Measurements from ENCODE around the gene COQ8A. TPM values are rescaled to one million over a fixed set of nuclear protein-coding genes. Genes with fewer than 3 reads are reported as not detected.

Gene COQ8A
- total and polyA plus RNA-seq, 2 experiments from 2014 or later, result 25.2 to 37.4 TPM

- no peaks in the 10 kb centered on the region for H3K36me3 ChIP-seq (ENCODE audit: insufficient read depth)
- H3K4me2 ChIP-seq, result no peak overlapping the region
- H3F3A ChIP-seq (replicated peaks; ENCODE audit: low read depth), result no peaks in the 10 kb centered on the region
- Mint-ChIP-seq H3K4me1 (no peaks in the 10 kb centered on the region), H3K27me3 (ENCODE audit: insufficient read depth, low read depth, poor library complexity) (peaks cover 6% of the 10 kb centered on the region), H3K36me3 (ENCODE audit: low read depth) (peaks cover 17% of the 10 kb centered on the region), H3K27ac (no peak overlapping the region), H3K9me3 (no peaks in the 10 kb centered on the region), H3K4me3 (no peak overlapping the region)
- no peak overlapping the region for H2AFZ ChIP-seq
- no peaks in the 10 kb centered on the region for H4K20me1 ChIP-seq (replicated peaks; ENCODE audit: insufficient read depth)
- H3K4me1 ChIP-seq (ENCODE audit: insufficient read depth), result no peaks in the 10 kb centered on the region
- no peaks in the 10 kb centered on the region for H3K9me2 ChIP-seq (ENCODE audit: insufficient read depth)
- no peaks in the 10 kb centered on the region for H3K79me2 ChIP-seq (replicated peaks; ENCODE audit: insufficient read depth)
- H3K27ac ChIP-seq (ENCODE audit: low read depth), result no peak overlapping the region
- no peak for TF ChIP-seq POLR2AphosphoS5 (IDR thresholded peaks at IDR 0.05; ENCODE audit: low read depth)
- no peak for TF ChIP-seq ZNF114 (CRISPR knock-in tag; IDR thresholded peaks at IDR 0.05)
- no peak for TF ChIP-seq JUNB (IDR thresholded peaks at IDR 0.05; ENCODE audit: unreplicated experiment)
- no peak for TF ChIP-seq NANOG (IDR thresholded peaks at IDR 0.05; ENCODE audit: borderline replicate concordance)
- TF ChIP-seq STAT1 (IDR thresholded peaks at IDR 0.05; ENCODE audit: unreplicated experiment), result no peak
- TF ChIP-seq EZH2phosphoT487 (IDR thresholded peaks at IDR 0.05; ENCODE audit: unreplicated experiment), result no peak
- no peak for TF ChIP-seq EZH2 (IDR thresholded peaks at IDR 0.05; ENCODE audit: low read depth, unreplicated experiment)
- no peak for TF ChIP-seq ZNF331 (CRISPR knock-in tag; IDR thresholded peaks at IDR 0.05; ENCODE audit: low read depth)
- TF ChIP-seq, protein P1, sequence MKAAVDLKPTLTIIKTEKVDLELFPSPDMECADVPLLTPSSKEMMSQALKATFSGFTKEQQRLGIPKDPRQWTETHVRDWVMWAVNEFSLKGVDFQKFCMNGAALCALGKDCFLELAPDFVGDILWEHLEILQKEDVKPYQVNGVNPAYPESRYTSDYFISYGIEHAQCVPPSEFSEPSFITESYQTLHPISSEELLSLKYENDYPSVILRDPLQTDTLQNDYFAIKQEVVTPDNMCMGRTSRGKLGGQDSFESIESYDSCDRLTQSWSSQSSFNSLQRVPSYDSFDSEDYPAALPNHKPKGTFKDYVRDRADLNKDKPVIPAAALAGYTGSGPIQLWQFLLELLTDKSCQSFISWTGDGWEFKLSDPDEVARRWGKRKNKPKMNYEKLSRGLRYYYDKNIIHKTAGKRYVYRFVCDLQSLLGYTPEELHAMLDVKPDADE (IDR thresholded peaks at IDR 0.05), result no peak
- TF ChIP-seq CREB1 (CRISPR knock-in tag; IDR thresholded peaks at IDR 0.05; ENCODE audit: low read depth), result no peak
- TF ChIP-seq, protein P2, sequence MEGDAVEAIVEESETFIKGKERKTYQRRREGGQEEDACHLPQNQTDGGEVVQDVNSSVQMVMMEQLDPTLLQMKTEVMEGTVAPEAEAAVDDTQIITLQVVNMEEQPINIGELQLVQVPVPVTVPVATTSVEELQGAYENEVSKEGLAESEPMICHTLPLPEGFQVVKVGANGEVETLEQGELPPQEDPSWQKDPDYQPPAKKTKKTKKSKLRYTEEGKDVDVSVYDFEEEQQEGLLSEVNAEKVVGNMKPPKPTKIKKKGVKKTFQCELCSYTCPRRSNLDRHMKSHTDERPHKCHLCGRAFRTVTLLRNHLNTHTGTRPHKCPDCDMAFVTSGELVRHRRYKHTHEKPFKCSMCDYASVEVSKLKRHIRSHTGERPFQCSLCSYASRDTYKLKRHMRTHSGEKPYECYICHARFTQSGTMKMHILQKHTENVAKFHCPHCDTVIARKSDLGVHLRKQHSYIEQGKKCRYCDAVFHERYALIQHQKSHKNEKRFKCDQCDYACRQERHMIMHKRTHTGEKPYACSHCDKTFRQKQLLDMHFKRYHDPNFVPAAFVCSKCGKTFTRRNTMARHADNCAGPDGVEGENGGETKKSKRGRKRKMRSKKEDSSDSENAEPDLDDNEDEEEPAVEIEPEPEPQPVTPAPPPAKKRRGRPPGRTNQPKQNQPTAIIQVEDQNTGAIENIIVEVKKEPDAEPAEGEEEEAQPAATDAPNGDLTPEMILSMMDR (conservative IDR thresholded peaks at IDR 0.05; ENCODE audit: low read depth in 2 of 2), result no peak
- TF ChIP-seq, protein P3, sequence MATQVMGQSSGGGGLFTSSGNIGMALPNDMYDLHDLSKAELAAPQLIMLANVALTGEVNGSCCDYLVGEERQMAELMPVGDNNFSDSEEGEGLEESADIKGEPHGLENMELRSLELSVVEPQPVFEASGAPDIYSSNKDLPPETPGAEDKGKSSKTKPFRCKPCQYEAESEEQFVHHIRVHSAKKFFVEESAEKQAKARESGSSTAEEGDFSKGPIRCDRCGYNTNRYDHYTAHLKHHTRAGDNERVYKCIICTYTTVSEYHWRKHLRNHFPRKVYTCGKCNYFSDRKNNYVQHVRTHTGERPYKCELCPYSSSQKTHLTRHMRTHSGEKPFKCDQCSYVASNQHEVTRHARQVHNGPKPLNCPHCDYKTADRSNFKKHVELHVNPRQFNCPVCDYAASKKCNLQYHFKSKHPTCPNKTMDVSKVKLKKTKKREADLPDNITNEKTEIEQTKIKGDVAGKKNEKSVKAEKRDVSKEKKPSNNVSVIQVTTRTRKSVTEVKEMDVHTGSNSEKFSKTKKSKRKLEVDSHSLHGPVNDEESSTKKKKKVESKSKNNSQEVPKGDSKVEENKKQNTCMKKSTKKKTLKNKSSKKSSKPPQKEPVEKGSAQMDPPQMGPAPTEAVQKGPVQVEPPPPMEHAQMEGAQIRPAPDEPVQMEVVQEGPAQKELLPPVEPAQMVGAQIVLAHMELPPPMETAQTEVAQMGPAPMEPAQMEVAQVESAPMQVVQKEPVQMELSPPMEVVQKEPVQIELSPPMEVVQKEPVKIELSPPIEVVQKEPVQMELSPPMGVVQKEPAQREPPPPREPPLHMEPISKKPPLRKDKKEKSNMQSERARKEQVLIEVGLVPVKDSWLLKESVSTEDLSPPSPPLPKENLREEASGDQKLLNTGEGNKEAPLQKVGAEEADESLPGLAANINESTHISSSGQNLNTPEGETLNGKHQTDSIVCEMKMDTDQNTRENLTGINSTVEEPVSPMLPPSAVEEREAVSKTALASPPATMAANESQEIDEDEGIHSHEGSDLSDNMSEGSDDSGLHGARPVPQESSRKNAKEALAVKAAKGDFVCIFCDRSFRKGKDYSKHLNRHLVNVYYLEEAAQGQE (IDR thresholded peaks at IDR 0.05; ENCODE audit: unreplicated experiment), result no peak
- TF ChIP-seq, protein P4, sequence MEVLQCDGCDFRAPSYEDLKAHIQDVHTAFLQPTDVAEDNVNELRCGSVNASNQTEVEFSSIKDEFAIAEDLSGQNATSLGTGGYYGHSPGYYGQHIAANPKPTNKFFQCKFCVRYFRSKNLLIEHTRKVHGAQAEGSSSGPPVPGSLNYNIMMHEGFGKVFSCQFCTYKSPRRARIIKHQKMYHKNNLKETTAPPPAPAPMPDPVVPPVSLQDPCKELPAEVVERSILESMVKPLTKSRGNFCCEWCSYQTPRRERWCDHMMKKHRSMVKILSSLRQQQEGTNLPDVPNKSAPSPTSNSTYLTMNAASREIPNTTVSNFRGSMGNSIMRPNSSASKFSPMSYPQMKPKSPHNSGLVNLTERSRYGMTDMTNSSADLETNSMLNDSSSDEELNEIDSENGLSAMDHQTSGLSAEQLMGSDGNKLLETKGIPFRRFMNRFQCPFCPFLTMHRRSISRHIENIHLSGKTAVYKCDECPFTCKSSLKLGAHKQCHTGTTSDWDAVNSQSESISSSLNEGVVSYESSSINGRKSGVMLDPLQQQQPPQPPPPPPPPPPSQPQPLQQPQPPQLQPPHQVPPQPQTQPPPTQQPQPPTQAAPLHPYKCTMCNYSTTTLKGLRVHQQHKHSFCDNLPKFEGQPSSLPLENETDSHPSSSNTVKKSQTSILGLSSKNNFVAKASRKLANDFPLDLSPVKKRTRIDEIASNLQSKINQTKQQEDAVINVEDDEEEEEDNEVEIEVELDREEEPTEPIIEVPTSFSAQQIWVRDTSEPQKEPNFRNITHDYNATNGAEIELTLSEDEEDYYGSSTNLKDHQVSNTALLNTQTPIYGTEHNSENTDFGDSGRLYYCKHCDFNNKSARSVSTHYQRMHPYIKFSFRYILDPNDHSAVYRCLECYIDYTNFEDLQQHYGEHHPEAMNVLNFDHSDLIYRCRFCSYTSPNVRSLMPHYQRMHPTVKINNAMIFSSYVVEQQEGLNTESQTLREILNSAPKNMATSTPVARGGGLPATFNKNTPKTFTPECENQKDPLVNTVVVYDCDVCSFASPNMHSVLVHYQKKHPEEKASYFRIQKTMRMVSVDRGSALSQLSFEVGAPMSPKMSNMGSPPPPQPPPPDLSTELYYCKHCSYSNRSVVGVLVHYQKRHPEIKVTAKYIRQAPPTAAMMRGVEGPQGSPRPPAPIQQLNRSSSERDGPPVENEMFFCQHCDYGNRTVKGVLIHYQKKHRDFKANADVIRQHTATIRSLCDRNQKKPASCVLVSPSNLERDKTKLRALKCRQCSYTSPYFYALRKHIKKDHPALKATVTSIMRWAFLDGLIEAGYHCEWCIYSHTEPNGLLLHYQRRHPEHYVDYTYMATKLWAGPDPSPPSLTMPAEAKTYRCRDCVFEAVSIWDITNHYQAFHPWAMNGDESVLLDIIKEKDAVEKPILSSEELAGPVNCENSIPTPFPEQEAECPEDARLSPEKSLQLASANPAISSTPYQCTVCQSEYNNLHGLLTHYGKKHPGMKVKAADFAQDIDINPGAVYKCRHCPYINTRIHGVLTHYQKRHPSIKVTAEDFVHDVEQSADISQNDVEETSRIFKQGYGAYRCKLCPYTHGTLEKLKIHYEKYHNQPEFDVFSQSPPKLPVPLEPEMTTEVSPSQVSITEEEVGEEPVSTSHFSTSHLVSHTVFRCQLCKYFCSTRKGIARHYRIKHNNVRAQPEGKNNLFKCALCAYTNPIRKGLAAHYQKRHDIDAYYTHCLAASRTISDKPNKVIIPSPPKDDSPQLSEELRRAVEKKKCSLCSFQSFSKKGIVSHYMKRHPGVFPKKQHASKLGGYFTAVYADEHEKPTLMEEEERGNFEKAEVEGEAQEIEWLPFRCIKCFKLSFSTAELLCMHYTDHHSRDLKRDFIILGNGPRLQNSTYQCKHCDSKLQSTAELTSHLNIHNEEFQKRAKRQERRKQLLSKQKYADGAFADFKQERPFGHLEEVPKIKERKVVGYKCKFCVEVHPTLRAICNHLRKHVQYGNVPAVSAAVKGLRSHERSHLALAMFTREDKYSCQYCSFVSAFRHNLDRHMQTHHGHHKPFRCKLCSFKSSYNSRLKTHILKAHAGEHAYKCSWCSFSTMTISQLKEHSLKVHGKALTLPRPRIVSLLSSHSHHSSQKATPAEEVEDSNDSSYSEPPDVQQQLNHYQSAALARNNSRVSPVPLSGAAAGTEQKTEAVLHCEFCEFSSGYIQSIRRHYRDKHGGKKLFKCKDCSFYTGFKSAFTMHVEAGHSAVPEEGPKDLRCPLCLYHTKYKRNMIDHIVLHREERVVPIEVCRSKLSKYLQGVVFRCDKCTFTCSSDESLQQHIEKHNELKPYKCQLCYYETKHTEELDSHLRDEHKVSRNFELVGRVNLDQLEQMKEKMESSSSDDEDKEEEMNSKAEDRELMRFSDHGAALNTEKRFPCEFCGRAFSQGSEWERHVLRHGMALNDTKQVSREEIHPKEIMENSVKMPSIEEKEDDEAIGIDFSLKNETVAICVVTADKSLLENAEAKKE (CRISPR knock-in tag; IDR thresholded peaks at IDR 0.05), result no peak
- DNase-seq (ENCODE audit: low spot score) (no peak), ATAC-seq (no peak)
- H3K27me3 ChIP-seq (ENCODE audit: insufficient read depth), result no peaks in the 10 kb centered on the region
- H3K4me3 ChIP-seq, result no peak overlapping the region
Observed at GRCh38 chr1:226893936-226894335, 46.2 kb upstream of the COQ8A start.
